Glutamatergic neuron (in vitro differentiated cells): ENCODE data around the gene ZCWPW1. TPM values are rescaled to one million over a fixed set of nuclear protein-coding genes. Genes with fewer than 3 reads are reported as not detected.
"Not testable (repeated sequence)": the region's sequence is repeated elsewhere in the genome, so short reads cannot be mapped to it uniquely, and the experiment has no call there.

Experiments
- DNase-seq: peaks from one replicate; pipeline ENCODE4 v3.0.0; 2022
- H3K27ac Mint-ChIP-seq: one replicate; pipeline ENCODE4 v1.8.0; 2020; ENCODE audit warnings: mild to moderate bottlenecking, mixed read lengths, inconsistent platforms; ENCODE audit not compliant: unreplicated experiment
- H3K27me3 Mint-ChIP-seq: one replicate; pipeline ENCODE4 v1.8.0; 2020; ENCODE audit warnings: mild to moderate bottlenecking, moderate library complexity, mixed read lengths, inconsistent platforms; ENCODE audit not compliant: unreplicated experiment
- H3K36me3 Mint-ChIP-seq: one replicate; pipeline ENCODE4 v1.8.0; 2020; ENCODE audit warnings: mild to moderate bottlenecking, mixed read lengths, inconsistent platforms; ENCODE audit not compliant: unreplicated experiment
- H3K4me1 Mint-ChIP-seq: one replicate; pipeline ENCODE4 v1.8.0; 2020; ENCODE audit warnings: mild to moderate bottlenecking, low read depth, mixed read lengths, inconsistent platforms; ENCODE audit not compliant: unreplicated experiment
- H3K4me3 Mint-ChIP-seq: one replicate; pipeline ENCODE4 v1.8.0; 2020; ENCODE audit warnings: mild to moderate bottlenecking, mixed read lengths, inconsistent platforms; ENCODE audit not compliant: unreplicated experiment
- H3K9me3 Mint-ChIP-seq: one replicate; pipeline ENCODE4 v1.8.0; 2020; ENCODE audit warnings: mild to moderate bottlenecking, moderate library complexity, mixed read lengths, inconsistent platforms; ENCODE audit not compliant: unreplicated experiment
- total RNA-seq: library from RNA; stranded (reverse); fragmentation: NEBNext Ultra II Directional; extraction: Animal tissue kit (Norgen Biotek cat#: 25700); gene quantifications from one replicate; pipeline ENCODE4 v1.2.1, GENCODE V29; 2021; ENCODE audit not compliant: unreplicated experiment
- TF ChIP-seq, protein P1 (sequence below): fragments of 200-600 bp; sonication (generic); IDR thresholded peaks from one replicate; pipeline ENCODE4 v1.5.0; 2021; ENCODE audit not compliant: partially characterized antibody, unreplicated experiment

ZCWPW1 gene
- total RNA-seq, 1 donor from 2014 or later, result 1.8 TPM

DNA sequence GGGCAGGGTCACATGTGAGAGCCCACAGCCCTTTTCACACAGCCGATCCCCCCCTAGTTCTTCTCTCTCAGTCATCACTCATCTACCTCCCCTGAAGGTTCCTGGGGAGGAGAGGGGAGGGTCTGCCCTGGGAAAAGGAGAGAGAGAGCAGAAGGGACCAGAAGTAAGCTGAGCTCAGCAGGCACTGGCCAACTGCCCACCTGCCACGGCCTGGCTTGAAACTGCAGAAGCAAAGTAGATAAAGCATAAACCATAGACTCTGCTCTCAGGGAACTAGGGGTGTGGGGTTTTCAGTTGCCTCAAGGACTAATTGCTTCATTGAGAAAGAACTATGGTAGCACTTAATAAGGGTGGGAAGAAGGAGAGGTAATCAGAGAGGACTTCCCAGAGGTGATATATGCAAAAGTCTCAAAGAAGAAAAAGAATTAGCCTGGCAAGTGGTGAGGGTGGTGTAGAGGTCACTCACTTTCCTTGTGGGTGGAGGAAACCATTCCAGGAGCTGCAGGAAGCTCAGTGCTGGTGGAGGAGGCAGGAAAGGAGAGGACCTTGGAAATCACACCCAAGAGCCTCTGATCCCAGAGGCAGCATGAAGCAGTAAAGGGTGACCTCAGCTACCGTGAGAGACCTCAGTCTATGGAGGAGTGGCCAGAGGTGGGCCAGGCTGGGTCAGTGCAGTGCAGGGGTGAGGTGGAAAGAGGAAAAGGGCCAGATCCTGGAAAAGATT lies 38.1 kb downstream of the ZCWPW1 start:
- no peaks in the 10 kb centered on the region for H3K36me3 Mint-ChIP-seq
- no peak for DNase-seq
- no peak overlapping the region for H3K4me3 Mint-ChIP-seq
- no peaks in the 10 kb centered on the region for H3K27me3 Mint-ChIP-seq
- TF ChIP-seq, protein P1, sequence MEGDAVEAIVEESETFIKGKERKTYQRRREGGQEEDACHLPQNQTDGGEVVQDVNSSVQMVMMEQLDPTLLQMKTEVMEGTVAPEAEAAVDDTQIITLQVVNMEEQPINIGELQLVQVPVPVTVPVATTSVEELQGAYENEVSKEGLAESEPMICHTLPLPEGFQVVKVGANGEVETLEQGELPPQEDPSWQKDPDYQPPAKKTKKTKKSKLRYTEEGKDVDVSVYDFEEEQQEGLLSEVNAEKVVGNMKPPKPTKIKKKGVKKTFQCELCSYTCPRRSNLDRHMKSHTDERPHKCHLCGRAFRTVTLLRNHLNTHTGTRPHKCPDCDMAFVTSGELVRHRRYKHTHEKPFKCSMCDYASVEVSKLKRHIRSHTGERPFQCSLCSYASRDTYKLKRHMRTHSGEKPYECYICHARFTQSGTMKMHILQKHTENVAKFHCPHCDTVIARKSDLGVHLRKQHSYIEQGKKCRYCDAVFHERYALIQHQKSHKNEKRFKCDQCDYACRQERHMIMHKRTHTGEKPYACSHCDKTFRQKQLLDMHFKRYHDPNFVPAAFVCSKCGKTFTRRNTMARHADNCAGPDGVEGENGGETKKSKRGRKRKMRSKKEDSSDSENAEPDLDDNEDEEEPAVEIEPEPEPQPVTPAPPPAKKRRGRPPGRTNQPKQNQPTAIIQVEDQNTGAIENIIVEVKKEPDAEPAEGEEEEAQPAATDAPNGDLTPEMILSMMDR, result no peak
- peaks cover 2% of the 10 kb centered on the region for H3K9me3 Mint-ChIP-seq
- peaks cover 14% of the 10 kb centered on the region for H3K4me1 Mint-ChIP-seq
- H3K27ac Mint-ChIP-seq, result no peak overlapping the region

DNA sequence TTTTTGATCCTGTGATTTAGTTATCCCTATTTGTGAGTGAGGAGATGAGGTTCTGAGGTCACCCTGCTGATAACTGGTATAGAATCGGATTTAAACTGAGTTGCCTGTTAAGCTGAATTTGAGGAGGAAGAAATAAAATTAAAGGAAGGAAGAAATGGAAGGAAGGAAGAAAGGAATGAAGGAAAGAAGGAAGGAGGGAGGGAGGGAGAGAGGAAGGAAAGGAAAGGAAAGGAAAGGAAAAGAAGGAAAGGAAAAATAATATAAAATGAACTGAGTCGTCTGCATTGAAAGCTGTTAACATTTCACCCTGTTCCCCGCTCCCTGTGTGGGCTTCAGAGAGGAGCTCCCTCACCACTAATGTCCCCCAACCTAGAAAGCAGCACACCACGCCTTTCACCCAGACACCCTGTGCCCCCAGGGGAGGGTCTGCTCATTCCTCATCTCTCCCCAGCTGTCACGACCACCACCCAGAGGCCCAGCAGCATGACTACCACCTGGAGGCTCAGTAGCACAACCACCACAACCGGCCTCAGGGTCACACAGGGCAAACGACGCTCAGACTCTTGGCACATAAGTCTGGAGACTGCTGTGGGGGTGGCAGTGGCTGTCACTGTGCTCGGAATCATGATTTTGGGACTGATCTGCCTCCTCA lies 38.9 kb downstream of the ZCWPW1 start:
- no peaks in the 10 kb centered on the region for H3K27me3 Mint-ChIP-seq
- no peak for DNase-seq
- H3K4me3 Mint-ChIP-seq, result peak overlapping the region; percentile 36
- peaks cover 5% of the 10 kb centered on the region for H3K9me3 Mint-ChIP-seq
- TF ChIP-seq, protein P1, result no peak
- H3K27ac Mint-ChIP-seq, result no peak overlapping the region
- H3K4me1 Mint-ChIP-seq, result peaks cover 14% of the 10 kb centered on the region
- H3K36me3 Mint-ChIP-seq, result no peaks in the 10 kb centered on the region

DNA sequence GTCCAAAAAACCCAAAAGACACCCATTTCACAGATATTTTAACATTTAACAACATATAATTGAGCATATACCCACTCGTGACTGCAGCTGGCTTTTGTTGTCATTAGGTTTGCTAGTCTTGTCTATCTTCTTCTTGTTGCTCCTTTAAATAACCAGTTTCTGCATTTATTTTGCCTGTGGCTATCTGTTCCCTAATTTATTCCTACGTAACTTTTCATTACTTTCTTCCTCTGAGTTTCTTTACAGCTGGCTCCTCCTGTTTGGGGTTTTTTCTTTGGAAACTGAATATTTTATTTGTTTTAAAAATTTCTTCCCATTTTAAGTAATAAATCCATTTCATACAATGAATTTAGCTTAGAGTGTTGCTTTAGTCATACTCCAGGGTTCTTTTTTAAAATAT lies 40.8 kb downstream of the ZCWPW1 start:
- H3K4me3 Mint-ChIP-seq, result no peak overlapping the region
- H3K27ac Mint-ChIP-seq, result no peak overlapping the region
- H3K27me3 Mint-ChIP-seq, result peaks cover 4% of the 10 kb centered on the region
- H3K36me3 Mint-ChIP-seq, result peaks cover 4% of the 10 kb centered on the region
- TF ChIP-seq, protein P1, result no peak
- DNase-seq, result no peak
- peaks cover 14% of the 10 kb centered on the region for H3K4me1 Mint-ChIP-seq
- peaks cover 5% of the 10 kb centered on the region for H3K9me3 Mint-ChIP-seq

DNA sequence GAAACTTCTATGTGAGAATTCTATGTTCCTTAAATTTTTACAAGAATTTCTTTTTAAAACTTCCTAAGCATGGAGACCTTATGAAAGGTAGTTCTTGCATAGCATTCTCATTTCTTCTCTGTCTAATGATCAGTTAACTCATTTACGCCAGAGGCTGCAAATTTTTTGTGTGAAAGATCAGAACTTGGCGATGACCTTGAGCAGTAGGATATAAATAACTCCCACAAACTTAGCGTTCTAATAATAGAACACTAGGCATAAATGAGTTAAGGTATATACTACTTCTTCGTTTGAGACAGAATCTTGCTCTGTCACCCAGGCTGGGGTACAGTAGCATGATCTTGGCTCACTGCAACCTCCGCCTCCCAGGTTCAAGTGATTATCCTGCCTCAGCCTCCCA lies 41.6 kb downstream of the ZCWPW1 start:
- Mint-ChIP-seq H3K9me3 (peaks cover 5% of the 10 kb centered on the region), H3K4me3 (no peak overlapping the region), H3K4me1 (peaks cover 14% of the 10 kb centered on the region), H3K27me3 (peaks cover 4% of the 10 kb centered on the region), H3K27ac (no peak overlapping the region), H3K36me3 (peaks cover 4% of the 10 kb centered on the region)
- DNase-seq, result no peak
- TF ChIP-seq, protein P1, result no peak

DNA sequence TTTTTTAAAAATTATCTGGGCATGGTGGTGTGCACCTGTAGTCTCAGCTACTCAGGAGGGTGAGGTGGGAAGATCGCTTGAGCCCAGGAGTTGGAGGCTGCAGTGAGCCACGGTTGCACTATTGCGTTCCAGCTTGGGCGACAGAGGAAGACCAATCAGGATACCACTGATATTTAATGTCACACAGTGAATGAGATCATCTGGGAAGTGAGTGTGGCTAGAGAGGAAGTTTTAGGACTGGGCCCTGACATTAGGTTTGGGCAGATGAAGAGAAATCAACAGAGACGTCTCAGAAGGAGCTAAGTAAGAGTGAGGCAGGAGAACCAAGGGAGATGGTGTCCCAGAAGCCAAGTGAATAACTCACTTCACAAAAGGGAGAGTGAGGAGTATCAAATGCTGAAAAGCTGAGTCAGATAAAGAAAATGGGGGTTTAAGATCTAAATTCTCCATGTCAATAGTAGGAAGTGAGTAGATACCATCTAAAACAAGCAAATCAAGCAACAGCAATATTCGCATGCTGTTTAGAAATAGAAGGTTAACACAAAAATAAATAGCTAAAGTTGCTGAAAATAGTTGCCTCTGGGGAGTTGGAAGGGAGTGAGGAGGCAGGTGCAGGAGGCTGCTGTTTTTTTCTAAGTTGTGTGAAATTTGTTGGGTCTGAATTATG lies 43.7 kb downstream of the ZCWPW1 start:
- Mint-ChIP-seq H3K4me1 (peaks cover 6% of the 10 kb centered on the region), H3K27ac (no peak overlapping the region), H3K4me3 (no peak overlapping the region), H3K9me3 (peaks cover 3% of the 10 kb centered on the region), H3K36me3 (peaks cover 4% of the 10 kb centered on the region), H3K27me3 (peaks cover 4% of the 10 kb centered on the region)
- TF ChIP-seq, protein P1, result no peak
- DNase-seq, result no peak

DNA sequence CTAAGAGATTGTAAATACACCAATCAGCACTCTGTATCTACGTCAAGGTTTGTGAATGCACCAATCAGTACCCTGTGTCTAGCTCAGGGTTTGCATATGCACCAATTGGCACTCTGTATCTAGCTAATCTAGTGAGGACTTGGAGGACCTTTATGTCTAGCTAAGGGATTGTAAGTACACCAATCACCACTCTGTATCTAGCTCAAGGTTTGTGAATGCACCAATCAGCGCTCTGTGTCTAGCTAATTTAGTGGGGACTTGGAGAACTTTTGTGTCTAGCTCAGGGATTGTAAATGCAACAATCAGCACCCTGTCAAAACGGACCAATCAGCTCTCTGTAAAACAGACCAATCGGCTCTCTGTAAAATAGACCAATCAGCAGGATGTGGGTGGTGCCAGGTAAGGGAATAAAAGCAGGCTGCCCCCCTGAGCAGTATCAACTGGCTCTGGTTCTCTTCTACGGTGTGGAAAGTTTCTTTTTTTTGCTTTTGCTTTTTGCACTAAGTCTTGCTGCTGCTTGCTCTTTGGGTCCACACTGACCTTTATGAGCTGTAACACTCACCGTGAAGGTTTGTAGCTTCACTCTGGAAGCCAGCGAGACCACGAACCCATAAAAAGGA lies 46.2 kb downstream of the ZCWPW1 start:
- not testable (repeated sequence) for DNase-seq, H3K9me3 Mint-ChIP-seq, H3K27ac Mint-ChIP-seq, H3K27me3 Mint-ChIP-seq, H3K4me1 Mint-ChIP-seq, H3K36me3 Mint-ChIP-seq
- H3K4me3 Mint-ChIP-seq, result peak overlapping the region; percentile 1

DNA sequence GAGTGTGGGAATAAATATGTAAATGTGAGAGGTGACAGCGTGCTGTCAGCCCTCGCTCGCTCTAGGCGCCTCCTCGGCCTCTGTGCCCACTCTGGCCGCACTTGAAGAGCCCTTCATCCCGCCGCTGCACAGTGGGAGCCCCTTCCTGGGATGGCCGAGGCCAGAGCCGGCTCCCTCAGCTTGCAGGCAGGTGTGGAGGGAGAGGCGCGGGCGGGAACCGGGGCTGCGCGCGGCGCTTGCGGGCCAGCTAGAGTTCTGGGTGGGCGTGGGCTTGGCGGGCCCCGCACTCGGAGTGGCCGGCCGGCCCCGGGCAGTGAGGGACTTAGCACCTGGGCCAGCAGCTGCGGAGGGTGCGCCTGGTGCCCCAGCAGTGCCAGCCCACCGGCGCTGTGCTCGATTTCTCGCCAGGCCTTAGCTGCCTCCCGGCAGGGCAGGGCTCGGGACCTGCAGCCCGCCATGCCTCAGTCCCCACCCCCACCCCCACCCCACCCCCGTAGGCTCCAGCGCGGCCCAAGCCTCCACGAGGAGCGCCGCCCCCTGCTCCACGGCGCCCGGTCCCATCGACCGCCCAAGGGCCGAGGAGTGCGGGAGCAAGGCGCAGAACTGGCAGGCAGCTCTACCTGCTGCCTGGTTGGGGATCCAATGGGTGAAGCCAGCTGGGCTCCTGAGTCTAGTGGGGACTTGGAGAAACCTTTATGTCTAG lies 46.8 kb downstream of the ZCWPW1 start:
- H3K9me3 Mint-ChIP-seq, H3K27me3 Mint-ChIP-seq, H3K36me3 Mint-ChIP-seq, H3K4me3 Mint-ChIP-seq, DNase-seq, H3K4me1 Mint-ChIP-seq, H3K27ac Mint-ChIP-seq: not testable (repeated sequence)
